Measurements from ENCODE around the gene IRAK1.

GRCh38 chrX:153974726-153975286 lies 44.9 kb downstream of the IRAK1 start:
- TF ChIP-seq CTCF (IDR thresholded peaks at IDR 0.05; ENCODE audit: low read depth, low read length, poor library complexity, severe bottlenecking), result no peak
- TF ChIP-seq EZH2phosphoT487 (IDR thresholded peaks at IDR 0.05; ENCODE audit: borderline replicate concordance, low read length), result no peak

All from DOHH2 (cell line).